ENCODE measurements around the gene TTI1. TPM values are rescaled to one million over a fixed set of nuclear protein-coding genes. Genes with fewer than 3 reads are reported as not detected.

Gene TTI1
- total RNA-seq, 1 experiment from 2014 or later, result 37.4 TPM

- no peak for DNase-seq
- Mint-ChIP-seq H3K36me3 (ENCODE audit: insufficient read depth in 1 of 3, low read depth in 3 of 3) (peaks cover 5 to 12% (median 6%) of the 10 kb centered on the region in 3 experiments), H3K4me1 (peaks cover 52 to 59% of the 10 kb centered on the region in 2 experiments), H3K27me3 (ENCODE audit: low read depth) (peaks cover 19% of the 10 kb centered on the region), H3K4me3 (peak overlapping the region in 1 of 2 experiments; percentile 25; a peak in 2 of 5 replicates), H3K27ac (no peak overlapping the region), H3K9me3 (peaks cover 8 to 16% of the 10 kb centered on the region in 2 experiments)
- no peak overlapping the region for H4K8ac ChIP-seq (replicated peaks; ENCODE audit: insufficient read length, low read depth, low read length)
- no peak overlapping the region for H2BK20ac ChIP-seq (ENCODE audit: low read depth, low read length, poor library complexity, severe bottlenecking)
- no peaks in the 10 kb centered on the region; the same call in 1 of the 2 replicates for H3K27me3 ChIP-seq (ENCODE audit: insufficient read depth, low read length)
- no peak overlapping the region for H3K9ac ChIP-seq (ENCODE audit: extremely low read depth, insufficient read length, low read length)
- no peak overlapping the region for H4K91ac ChIP-seq (ENCODE audit: insufficient read length, low read depth, low read length)
- H2AK5ac ChIP-seq (ENCODE audit: insufficient read length, low read length), result no peak overlapping the region
- no peak overlapping the region for H4K5ac ChIP-seq (ENCODE audit: insufficient read length, low read depth, low read length)
- H3T11ph ChIP-seq (ENCODE audit: low read length), result no peak overlapping the region
- WGBS (ENCODE audit: extremely low coverage, insufficient read length, low lambda C conversion rate), result no CpG with 5 or more reads among the region's 7 CpGs
- peaks cover 10% of the 10 kb centered on the region; the same call in 1 of the 2 replicates for H3K4me1 ChIP-seq (ENCODE audit: insufficient read depth, low read length)
- H3K14ac ChIP-seq (ENCODE audit: insufficient read depth, low read length), result no peak overlapping the region
- no peak overlapping the region for H3K4ac ChIP-seq (ENCODE audit: low read depth, low read length)
- H2AFZ ChIP-seq (ENCODE audit: low read length), result no peak overlapping the region
- no peak for TF ChIP-seq CTCF (conservative IDR thresholded peaks at IDR 0.05)
- no peak overlapping the region for H2BK5ac ChIP-seq (ENCODE audit: insufficient read length, low read length)
- H3K4me2 ChIP-seq (ENCODE audit: insufficient read depth, insufficient read length, low read length), result no peak overlapping the region
- H3K79me2 ChIP-seq (ENCODE audit: insufficient read depth, low read length), result no peaks in the 10 kb centered on the region
- H3K27ac ChIP-seq (ENCODE audit: insufficient read length, low read depth, low read length), result no peak overlapping the region
- H2BK15ac ChIP-seq (ENCODE audit: low read depth, low read length), result no peak overlapping the region
- H2BK12ac ChIP-seq (ENCODE audit: insufficient read length, low read depth, low read length), result no peak overlapping the region
- no peak overlapping the region for H3K18ac ChIP-seq (ENCODE audit: insufficient read length, low read depth, low read length)
- H3K9me3 ChIP-seq (ENCODE audit: control insufficient read depth, low read depth, low read length), result peaks cover 5% of the 10 kb centered on the region
- H3K56ac ChIP-seq (ENCODE audit: insufficient read length, low read depth, low read length), result no peak overlapping the region
- no peaks in the 10 kb centered on the region for H4K20me1 ChIP-seq (ENCODE audit: control insufficient read depth, insufficient read depth, insufficient read length)
- H3K23ac ChIP-seq (ENCODE audit: insufficient read length, low read depth, low read length), result no peak overlapping the region
- peaks cover 3% of the 10 kb centered on the region for H3K23me2 ChIP-seq (ENCODE audit: insufficient read length, low read depth, low read length, poor library complexity, severe bottlenecking)
- H2BK120ac ChIP-seq (ENCODE audit: low read depth, low read length, poor library complexity, severe bottlenecking), result no peak overlapping the region
- H3K79me1 ChIP-seq (ENCODE audit: insufficient read depth, low read depth, low read length, poor library complexity, severe bottlenecking), result no peaks in the 10 kb centered on the region
These were observed 60.8 kb downstream of the TTI1 start for GRCh38 chr20:37972256-37973058.

Data from H9 (cell line).